HCT116 (cell line): ENCODE data around the gene CATSPER4.

Source experiments
- EZH2 ChIP-seq: fragments of 200-600 bp; sonication (generic); IDR thresholded peaks from 2 replicates; pipeline ENCODE4 v1.6.1; 2017; ENCODE audit warnings: antibody characterized with exemption, mixed run types
- EZH2phosphoT487 ChIP-seq: fragments of 200-600 bp; IDR thresholded peaks from 2 replicates; pipeline ENCODE4 v1.6.1; 2018; ENCODE audit warnings: antibody characterized with exemption, borderline replicate concordance
- JUND ChIP-seq: IDR thresholded peaks from 2 replicates; pipeline ENCODE4 v1.6.1; 2012
- MAX ChIP-seq: IDR thresholded peaks from 2 replicates; pipeline ENCODE4 v1.6.1; 2012
- POLR2A ChIP-seq: IDR thresholded peaks from 2 replicates; pipeline ENCODE4 v1.7.0; 2011; ENCODE audit warnings: borderline replicate concordance; ENCODE audit not compliant: insufficient read depth, insufficient read length; ENCODE audit errors: extremely low read depth
- YY1 ChIP-seq: IDR thresholded peaks from 2 replicates; pipeline ENCODE4 v1.6.1; 2011; ENCODE audit warnings: low read length, low read depth, moderate library complexity, mild to moderate bottlenecking; ENCODE audit not compliant: insufficient replicate concordance; ENCODE audit errors: extremely low read depth
- ZBTB33 ChIP-seq: IDR thresholded peaks from 2 replicates; pipeline ENCODE4 v1.6.1; 2011; ENCODE audit warnings: mild to moderate bottlenecking, low read length, moderate library complexity; ENCODE audit not compliant: insufficient replicate concordance; ENCODE audit errors: extremely low read depth
- ZFX ChIP-seq: fragments of 450-650 bp; IDR thresholded peaks from 2 replicates; pipeline ENCODE4 v1.6.1; 2017
- TF ChIP-seq, protein P1 (sequence below), 3 experiments: fragments of 200-600 bp in 1 of 3; sonication (generic) in 1 of 3; IDR thresholded peaks in 2 of 3; conservative IDR thresholded peaks in 1 of 3; 2 replicates each; pipeline ENCODE4 v1.5.1; 2012 to 2017; ENCODE audit warnings: low read depth in 2 of 3, low read length in 2 of 3, antibody characterized with exemption in 1 of 3, borderline replicate concordance in 1 of 3, control low read depth in 1 of 3, mild to moderate bottlenecking in 1 of 3, mixed read lengths in 1 of 3, mixed run types in 1 of 3, moderate library complexity in 1 of 3; ENCODE audit not compliant: insufficient read depth in 1 of 3
- TF ChIP-seq, protein P2 (sequence below): IDR thresholded peaks from 2 replicates; pipeline ENCODE4 v1.6.1; 2012; ENCODE audit warnings: low read depth
- TF ChIP-seq, protein P3 (sequence below): IDR thresholded peaks from 2 replicates; pipeline ENCODE4 v1.6.1; 2012

DNA sequence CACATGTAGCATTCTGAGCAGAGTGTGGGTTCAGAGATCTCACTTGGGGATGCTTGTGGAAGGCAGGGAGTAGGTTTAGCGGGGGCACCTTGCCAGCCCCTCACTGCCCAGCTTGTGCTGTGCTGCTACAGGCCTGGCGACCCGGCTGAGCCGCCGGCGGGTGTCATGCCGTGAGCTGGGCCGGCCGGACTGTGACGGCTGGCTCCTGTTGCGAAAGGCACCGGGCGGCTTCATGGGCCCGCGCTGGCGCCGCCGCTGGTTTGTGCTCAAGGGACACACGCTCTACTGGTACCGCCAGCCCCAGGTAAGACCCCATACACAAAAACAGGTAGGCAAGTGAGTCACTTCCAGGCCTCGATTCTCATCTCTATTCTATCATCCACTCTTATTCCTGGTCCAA, 5.5 kb upstream of the CATSPER4 start:
- no peak for TF ChIP-seq POLR2A
- TF ChIP-seq JUND, result no peak
- TF ChIP-seq, protein P1, sequence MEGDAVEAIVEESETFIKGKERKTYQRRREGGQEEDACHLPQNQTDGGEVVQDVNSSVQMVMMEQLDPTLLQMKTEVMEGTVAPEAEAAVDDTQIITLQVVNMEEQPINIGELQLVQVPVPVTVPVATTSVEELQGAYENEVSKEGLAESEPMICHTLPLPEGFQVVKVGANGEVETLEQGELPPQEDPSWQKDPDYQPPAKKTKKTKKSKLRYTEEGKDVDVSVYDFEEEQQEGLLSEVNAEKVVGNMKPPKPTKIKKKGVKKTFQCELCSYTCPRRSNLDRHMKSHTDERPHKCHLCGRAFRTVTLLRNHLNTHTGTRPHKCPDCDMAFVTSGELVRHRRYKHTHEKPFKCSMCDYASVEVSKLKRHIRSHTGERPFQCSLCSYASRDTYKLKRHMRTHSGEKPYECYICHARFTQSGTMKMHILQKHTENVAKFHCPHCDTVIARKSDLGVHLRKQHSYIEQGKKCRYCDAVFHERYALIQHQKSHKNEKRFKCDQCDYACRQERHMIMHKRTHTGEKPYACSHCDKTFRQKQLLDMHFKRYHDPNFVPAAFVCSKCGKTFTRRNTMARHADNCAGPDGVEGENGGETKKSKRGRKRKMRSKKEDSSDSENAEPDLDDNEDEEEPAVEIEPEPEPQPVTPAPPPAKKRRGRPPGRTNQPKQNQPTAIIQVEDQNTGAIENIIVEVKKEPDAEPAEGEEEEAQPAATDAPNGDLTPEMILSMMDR (IDR thresholded peaks at IDR 0.05 in 2 of 3, conservative IDR thresholded peaks at IDR 0.05 in 1 of 3; ENCODE audit: borderline replicate concordance in 1 of 3, insufficient read depth in 1 of 3, low read depth in 2 of 3, low read length in 2 of 3), result no peak
- TF ChIP-seq EZH2phosphoT487, result no peak
- no peak for TF ChIP-seq ZFX
- TF ChIP-seq MAX, result no peak
- TF ChIP-seq, protein P2, sequence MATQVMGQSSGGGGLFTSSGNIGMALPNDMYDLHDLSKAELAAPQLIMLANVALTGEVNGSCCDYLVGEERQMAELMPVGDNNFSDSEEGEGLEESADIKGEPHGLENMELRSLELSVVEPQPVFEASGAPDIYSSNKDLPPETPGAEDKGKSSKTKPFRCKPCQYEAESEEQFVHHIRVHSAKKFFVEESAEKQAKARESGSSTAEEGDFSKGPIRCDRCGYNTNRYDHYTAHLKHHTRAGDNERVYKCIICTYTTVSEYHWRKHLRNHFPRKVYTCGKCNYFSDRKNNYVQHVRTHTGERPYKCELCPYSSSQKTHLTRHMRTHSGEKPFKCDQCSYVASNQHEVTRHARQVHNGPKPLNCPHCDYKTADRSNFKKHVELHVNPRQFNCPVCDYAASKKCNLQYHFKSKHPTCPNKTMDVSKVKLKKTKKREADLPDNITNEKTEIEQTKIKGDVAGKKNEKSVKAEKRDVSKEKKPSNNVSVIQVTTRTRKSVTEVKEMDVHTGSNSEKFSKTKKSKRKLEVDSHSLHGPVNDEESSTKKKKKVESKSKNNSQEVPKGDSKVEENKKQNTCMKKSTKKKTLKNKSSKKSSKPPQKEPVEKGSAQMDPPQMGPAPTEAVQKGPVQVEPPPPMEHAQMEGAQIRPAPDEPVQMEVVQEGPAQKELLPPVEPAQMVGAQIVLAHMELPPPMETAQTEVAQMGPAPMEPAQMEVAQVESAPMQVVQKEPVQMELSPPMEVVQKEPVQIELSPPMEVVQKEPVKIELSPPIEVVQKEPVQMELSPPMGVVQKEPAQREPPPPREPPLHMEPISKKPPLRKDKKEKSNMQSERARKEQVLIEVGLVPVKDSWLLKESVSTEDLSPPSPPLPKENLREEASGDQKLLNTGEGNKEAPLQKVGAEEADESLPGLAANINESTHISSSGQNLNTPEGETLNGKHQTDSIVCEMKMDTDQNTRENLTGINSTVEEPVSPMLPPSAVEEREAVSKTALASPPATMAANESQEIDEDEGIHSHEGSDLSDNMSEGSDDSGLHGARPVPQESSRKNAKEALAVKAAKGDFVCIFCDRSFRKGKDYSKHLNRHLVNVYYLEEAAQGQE, result no peak
- TF ChIP-seq, protein P3, sequence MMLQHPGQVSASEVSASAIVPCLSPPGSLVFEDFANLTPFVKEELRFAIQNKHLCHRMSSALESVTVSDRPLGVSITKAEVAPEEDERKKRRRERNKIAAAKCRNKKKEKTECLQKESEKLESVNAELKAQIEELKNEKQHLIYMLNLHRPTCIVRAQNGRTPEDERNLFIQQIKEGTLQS, result no peak
- TF ChIP-seq EZH2, result no peak
- no peak for TF ChIP-seq YY1
- TF ChIP-seq ZBTB33, result no peak
